Right renal cortex interstitium (tissue), 3 donors: Measurements from ENCODE around the gene GRM8. TPM values are rescaled to one million over a fixed set of nuclear protein-coding genes. Genes with fewer than 3 reads are reported as not detected.
"Not testable (repeated sequence)": the region's sequence is repeated elsewhere in the genome, so short reads cannot be mapped to it uniquely, and the experiment has no call there.

Source experiments
- DNase-seq, 3 donors: peaks; one replicate each; pipeline ENCODE4 v3.0.0-alpha.2; 2013; ENCODE audit warnings: low read depth in 3 of 3, low spot score in 2 of 3
- polyA plus RNA-seq, 3 donors: library from polyadenylated mRNA; unstranded; fragments of 120-200 nt; gene quantifications; one replicate each; pipeline ENCODE4 v1.2.1, GENCODE V29; 2013; ENCODE audit not compliant: insufficient read length in 3 of 3

Gene GRM8
- polyA plus RNA-seq, 3 donors = 8.6 to 12.6 (median 8.8) TPM

DNA sequence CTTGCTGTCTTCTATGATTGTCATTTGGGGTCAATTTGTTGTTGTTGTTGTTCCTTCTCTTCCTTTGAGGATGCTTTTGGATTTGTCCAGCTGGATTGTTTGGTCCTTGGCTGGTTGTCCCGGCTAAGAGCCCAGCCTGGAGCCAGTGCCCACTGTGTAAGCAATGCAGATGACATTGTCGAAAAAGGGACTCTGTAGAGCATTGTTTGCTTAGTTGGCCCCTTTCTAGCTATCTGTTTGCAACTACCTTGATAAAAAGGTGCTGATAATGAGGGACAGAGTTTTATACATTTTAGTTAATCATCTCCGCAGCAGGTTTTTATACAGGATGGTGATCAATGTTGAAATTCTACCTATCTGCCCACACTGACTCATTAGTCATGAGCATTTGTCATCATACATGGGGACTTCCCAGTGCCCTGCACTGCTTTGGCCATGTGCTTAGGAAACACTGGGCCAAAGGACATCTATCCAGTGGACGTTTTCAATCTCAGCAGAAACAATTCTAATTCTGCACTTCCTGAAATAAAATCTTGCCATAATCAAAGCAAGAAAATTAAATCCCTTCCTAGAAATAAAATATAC lies 311.9 kb downstream of the GRM8 start:
- DNase-seq = no peak

DNA sequence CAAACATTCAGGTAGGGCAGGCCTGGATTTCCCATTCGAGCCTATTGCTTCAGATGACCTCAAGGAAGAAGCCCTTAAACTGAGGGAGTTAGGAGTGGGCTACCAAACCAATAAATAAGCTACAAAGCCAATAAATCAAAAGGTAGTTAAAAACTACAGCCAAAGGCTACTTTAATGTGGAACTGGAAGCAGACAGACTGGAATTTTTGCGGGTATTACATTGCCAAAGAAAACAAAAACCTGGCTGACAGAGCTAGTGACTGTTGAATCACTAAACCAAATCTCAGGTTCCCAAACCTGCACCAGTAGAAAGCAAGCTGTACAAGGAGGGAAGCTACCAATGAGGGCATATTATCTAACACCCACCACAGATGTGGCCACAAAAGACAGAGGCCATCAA lies 315.6 kb downstream of the GRM8 start:
- peak in 1 of 3 donors; percentile 9 for DNase-seq

DNA sequence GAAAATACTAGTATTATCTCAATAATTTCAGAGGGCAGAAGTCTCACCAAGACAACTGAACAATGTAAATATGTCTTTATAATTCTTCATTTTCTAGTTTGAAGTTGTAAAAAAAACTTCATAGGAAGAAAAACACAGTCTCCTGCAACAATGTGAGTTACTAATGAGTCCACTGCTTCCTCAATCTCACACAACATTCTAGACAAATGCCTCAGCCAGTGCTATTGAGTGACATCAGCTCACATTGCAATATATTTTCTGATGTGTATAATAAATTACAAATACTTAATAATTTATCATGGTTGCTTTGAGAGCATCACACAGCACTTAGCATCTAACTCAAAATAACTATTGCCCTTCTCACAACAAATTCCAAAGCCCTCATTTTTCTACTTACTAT lies 321.2 kb downstream of the GRM8 start:
- DNase-seq = no peak

DNA sequence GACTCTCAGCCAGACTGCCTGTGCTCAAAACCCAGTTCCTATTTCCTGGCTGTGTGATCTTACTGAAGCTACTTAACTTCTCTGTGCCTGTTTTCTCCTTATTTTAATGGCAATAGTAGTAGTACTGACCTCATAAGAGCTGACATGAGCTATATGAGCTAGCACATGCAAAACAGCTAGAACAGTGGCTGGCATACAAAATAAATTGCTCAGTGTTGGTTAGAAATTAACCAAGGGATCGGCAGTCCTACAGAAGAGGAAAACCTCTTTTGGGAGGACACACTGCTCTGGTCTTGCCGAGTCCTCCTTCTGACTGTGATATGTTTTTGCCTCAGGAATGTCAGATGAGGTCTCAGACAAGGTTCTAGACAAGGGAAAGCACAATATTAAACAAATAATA lies 322.6 kb downstream of the GRM8 start:
- DNase-seq = no peak

DNA sequence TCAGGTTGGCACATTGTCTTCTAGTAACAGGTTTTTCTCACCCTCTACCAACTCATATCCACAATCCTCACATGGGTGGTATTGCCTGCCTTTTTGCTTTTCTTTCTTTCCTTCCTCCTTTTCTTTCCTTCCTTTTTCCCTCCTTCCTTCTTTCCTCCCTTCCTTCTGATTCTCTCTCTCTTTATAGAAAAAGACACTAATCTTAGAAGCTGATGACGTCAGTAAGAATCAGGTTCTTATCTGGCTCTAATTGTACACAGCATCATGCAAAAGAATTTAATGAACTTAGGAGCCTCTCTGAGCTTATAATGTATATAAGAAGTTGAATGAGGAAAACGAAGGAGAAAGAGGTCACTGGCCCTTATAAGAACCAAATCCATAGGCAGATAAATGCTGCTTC lies 328.3 kb downstream of the GRM8 start:
- no peak for DNase-seq

DNA sequence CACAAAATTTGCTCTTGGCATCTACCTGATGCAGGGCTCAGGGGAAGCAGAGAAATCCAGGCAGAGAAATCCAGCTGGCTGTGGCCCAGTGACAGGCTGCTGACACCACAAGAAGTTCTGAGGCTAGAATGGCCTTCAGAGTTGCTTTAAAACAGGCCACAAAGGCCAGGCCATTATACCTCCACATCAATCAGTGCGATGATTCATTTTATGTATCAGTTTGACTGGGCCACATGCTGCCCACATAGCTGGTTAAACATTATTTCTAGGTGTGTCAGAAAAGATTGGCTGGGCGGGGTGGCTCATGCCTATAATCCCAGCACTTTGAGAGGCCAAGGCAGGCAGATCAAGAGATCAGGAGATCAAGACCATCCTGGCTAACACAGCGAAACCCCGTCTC lies 341.1 kb downstream of the GRM8 start:
- DNase-seq = not testable (repeated sequence)

DNA sequence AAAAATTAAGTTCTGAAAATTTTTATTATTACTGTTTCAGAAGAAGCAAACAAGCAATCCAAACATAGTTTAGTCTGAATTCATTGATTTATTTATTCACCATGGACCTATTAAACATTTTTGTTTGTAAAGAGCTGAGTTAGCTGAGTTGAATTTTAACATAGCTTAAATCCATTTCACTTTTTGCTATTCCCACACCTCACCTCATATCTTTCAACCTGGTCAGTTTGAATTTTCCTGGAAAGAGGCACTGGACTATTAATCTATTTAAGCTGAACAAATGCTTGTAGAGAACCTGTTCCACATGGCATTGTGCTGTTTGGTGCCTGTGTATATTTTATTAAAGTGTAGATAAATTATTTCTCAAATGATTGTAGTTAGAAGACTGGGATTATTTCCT lies 344.2 kb downstream of the GRM8 start:
- not testable (repeated sequence) for DNase-seq

DNA sequence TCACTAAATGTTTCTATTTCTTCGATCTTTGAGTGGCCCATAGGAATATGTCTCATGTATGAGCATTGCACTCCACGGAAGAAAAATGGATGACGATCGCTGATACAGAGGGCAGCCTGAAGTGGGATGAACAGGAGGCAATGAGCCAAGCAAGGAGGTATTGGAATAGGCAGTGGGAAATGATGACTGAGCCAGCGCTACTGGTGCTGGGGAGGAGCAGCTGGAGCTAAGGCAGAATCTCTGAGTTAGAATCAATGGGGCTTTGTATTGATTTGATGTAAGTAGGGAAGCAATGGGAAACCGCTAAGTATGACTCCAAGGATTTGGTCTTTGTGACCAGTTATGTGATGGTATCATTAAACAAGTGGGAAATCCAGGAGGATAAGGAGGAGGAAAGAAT lies 345.1 kb downstream of the GRM8 start:
- not testable (repeated sequence) for DNase-seq

DNA sequence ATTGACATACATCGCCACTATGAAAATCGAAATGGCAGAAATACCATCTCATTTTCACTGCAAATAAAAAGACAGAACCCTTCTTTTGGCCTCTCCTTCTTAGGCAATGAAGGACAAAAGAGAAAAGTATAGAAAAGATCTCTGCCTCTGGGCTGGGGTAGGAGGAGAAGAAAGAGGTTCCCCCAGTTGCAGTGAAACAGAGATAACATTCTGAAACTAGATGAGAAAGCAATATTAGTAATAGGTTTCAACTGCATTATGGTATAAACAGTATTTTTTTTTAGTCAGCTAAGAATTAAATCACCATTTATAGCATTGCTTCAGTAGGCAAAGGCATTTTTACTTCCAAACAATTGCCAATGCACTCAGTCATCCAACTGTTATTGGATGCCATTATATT lies 347.5 kb downstream of the GRM8 start:
- DNase-seq = not testable (repeated sequence)

DNA sequence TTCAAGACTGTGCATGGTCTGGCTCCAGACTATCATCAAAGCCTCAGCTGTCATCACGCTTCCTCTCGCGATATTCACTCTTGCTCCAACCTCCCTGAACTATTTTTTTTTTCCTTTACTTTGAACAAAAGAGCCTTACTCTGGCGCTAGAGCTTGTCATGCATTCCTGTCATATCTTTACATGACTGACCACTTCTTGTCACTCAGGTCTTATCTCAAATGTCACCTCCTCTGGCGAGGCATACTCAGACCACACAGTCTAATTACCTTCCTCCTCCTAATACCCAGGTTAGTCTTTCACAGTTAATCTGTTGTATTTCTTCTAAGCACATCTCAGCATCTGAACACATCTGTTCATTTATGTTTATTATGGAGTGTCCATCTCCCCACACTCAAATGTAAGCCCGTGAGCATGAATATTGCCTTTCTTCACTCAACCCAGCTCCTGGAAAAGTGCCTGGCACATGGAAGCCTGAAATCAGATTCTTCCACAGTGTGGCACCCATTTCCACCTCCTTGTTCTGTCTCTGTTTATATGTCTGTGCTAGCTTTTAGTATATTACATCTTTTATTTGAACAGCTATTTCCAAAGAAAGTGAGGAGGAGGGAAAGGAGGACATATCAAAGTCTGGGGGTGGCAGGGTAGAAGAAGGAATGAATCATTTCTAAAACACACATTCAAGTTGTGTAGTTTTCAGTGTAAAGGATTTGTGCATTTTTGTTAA lies 351.5 kb downstream of the GRM8 start:
- DNase-seq = not testable (repeated sequence)

DNA sequence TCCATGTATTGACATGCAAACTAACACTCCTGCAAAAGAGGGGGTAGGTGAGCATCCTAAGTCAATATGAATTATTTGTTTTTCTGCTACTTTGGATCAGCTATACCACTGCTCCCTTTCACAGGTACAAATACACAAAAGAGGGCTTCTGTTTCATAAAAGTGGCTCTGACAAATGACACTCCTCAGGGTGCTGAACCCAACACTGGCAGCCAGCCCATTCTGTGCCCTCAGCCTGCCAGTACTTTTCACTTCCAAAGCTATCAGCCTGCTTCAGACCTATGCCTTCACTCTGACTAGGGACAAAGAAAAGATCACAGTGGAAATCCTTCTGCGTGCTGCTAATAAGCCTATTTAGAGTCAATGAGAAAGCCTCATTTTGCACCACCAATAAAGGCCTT lies 364.8 kb downstream of the GRM8 start:
- not testable (repeated sequence) for DNase-seq

DNA sequence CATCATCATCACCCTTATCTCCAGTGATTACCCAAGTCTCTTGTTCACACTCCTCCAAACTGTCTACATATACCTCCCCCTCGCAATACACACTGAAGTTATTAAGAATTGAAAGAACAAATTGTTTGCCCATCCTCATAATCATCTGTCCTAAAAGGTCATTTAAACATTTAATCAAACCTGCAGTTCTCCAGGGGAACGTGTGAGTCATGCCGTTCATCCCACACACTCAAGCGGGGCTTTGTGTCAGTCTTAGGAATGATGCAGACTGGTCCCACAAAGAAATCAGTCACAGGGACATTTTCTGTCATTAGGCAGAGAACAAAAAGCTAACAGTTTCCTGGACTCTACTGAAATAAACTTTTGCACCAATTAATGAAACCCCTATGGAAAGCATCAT lies 365.2 kb downstream of the GRM8 start:
- DNase-seq = not testable (repeated sequence)

DNA sequence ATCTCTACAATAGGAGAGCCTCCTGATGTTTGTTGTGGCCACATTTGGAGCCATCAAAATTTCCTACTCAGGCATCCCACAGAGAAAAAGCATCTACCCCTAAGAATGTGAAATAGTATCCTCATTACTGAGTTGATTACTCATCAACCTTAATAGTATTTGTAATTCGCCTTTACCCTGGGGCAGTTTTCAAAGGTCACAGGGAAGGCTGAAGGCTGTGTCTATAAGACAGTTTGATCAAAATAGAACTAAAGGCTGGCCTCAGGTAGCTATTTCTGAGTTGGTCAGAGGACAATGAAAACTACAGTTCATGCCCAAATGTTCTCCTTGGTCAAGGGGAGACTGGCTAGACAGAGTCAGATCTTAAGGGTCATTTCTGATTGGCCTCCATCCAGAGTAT lies 370.0 kb downstream of the GRM8 start:
- not testable (repeated sequence) for DNase-seq

DNA sequence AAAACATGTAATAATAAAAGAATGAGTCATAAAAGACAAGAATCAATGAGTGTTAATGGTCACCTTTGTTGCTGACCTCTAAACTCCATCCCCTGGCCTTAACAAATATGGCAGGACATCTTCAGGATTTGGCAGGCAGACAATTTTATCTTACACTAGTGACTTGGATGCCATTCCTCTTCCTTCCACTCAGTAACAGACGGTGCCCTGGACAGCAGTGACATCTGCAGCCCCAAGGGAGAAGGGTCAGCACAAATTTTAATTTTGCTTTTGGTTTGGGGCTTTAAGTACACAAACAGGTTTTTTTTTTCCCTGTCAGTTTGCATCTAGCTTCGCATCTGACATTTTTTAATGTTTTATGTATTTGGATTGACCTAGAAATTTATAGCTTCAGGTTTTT lies 370.8 kb downstream of the GRM8 start:
- not testable (repeated sequence) for DNase-seq

DNA sequence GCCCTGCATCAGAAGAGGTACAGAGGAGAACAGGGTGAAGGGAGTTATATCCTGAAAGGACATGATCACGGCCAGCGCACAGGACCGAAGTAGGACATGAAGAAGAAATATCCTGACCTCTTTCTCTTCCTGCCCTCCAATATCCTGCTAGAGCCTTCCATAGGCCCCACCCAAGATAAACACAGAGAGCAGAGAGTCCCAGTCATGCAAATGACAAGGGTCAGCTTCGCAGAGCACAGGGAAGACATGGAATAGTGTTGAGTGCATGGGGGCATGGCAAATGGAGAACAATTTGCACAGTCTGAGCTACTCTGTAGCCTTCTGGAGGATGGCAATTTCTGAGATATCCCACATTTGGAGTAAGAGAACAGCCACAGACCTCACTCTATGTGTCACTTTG lies 371.4 kb downstream of the GRM8 start:
- no peak for DNase-seq

DNA sequence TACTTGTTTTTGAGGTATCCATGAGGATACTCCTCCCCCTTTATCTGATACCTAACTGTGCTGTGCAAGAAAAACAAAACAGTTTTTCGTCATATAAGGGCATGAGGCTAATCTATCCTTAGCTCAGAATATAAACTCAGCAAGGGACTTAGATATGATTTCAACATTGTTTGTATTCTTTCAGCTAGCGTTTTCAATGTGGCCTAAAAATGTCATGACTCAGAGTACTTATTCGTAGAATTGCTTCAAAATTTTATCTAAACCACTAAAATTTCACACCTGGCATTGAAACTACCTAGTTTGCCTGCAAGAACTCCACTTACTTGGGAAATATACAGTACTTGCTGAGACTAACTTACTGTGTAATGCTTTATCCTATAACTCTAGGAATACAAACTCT lies 376.2 kb downstream of the GRM8 start:
- not testable (repeated sequence) for DNase-seq

DNA sequence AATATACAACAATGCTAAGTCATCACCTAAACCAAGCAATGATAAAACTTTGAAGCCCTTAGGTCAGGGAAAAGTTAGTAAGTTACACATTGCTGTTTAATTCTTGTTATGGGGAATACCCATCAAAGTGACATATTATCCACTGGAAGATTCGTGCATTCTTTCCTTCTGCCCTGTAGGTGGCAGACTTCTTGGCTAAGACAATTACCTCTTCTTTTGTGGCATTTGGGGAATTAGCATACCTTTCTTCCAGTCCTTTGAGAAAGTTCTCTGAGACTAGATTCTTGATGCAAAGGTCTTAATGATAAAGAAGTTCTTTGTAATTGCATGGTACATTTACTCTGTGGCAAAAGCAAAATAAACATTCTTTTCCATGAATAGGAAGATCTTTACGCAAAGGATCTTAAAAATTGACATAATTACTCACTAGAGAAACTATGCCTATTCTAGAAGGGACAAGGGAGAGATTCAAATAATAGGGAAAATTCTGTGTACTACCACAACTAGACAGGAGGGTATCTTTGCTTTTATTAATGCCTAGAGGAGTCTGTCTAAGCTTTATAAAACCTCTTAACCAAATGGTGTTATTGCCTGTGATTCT lies 395.9 kb downstream of the GRM8 start:
- DNase-seq = no peak

DNA sequence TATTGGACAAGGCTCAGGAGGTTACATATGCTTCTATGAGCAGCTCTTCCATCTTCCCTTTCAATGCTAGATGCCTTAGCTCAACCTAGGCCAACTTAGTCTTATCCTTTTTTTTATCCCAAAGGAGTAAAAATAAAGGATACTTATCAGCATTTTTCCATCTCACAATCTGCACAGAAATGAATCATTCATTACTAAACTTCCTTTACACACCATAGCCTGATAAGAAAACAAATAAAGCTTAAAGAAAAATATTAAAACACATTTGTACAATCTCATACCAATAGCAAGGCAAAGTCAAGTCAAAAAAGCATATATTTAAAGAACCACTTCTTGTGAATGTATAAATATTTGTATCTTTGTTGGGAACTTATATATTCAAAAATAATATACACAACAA lies 407.4 kb downstream of the GRM8 start:
- DNase-seq = no peak

DNA sequence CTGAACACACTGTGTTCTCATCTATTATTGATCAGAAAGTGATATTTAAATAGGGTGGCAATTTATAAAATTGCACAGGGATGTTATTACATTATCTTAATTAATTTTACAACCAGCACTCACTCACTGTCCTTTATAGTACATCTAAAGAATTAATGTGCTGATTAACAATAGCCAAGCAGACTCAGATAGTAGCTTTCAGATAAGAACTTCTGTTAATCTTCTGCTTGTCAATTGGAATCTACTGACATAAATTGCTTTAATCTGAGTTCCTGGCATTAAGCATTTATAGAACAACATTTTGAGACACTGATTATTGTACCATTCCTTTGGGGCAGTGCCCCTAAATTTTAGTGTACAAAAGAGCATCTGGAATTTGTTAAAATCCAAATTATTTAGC lies 408.9 kb downstream of the GRM8 start:
- no peak for DNase-seq

DNA sequence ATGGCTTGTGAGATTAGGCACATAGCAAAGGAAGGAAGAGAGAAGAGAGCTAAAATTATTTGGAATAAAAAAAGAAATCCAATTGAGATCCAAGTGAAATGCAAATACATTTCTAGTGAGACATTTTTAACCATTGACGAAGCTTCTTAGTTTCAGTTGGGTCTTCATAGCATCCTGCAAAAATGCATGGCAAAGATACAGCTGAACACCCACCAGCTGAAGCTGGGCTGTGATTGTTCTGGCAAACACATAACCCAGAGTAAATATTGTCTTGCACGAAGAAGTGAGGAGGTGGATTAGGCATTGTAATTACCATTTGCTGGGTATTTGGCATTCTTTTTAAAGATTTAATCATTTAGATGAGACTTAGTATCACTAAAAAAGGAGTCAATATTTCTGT lies 409.4 kb downstream of the GRM8 start:
- no peak for DNase-seq

DNA sequence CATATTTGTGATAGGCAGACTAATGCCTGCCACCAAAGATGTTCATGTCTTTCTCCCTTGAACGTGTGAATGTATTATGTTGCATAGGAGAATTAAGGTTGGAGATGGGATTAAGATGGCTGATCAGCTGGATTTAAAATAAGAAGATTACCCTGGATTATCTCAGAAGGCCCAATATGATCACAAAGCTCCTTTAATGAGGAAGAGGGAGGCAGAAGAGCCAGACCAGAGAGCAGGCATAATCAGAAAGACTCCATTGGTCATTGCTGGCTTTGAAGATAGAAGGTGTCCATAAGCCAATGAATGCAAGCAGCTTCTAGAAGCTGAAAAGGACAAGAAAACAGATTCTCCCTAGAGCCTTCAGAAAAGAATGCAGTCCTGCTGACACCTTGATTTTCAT lies 410.3 kb downstream of the GRM8 start:
- DNase-seq = no peak

DNA sequence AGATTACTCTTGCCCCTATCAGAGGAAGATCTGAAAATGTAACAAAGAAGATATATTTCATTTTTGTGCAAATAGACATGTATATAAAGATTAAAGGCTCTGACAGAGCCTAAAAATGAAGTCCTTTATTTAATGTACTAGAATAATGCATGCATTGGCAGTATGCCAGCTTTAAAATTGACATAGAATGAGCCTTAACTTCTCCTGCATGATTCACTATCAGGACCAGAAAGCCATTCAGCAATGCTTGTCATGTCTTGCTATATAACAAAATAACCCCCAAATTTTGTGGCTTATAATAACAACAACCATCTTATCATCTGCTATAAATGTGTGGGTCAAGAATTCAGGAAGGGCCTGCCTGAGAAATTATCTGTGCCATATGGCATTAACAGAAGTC lies 411.9 kb downstream of the GRM8 start:
- no peak for DNase-seq
